Measurements from ENCODE around the gene SUMO3. TPM values are rescaled to one million over a fixed set of nuclear protein-coding genes. Genes with fewer than 3 reads are reported as not detected.

Gene SUMO3
- total and polyA plus RNA-seq, 2 experiments from 2014 or later, result 110 to 178 TPM

DNA sequence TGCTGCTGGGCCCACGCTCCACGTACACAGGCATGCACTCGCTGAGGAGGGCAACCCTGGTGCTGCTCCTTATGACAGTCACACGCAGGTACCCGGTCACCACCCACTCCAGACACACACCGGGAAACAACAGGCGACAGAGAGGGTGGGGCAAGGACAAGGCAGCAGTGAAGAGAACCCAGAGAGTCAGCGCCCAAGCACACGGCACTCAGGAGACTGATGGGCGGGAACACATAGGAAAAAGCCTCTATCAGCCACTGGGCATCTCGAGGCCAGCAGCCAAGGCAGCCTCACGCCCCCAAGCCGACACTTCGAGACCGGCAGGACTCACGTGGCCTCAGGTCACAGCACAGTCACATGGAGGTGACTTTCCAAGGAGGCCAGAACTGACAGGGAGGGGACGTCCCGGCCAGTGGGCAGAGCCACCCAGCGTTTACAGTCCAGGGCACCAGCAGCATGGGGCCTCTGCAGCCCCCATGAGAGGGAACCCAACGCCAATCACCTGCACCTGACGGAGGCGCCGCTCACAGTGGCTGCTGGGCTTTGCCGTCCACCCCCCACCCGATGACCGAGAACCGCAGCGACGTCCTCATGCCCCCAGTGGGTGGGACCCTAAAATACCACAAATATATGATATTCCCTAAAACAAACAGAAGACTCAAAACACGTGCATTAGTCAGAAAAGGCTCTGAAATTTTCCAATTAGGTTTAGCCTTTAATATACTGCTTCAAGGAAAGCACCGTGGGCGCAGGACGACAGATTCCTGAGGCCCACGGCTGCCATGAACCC, 35.9 kb upstream of the SUMO3 start:
- WGBS, 2 experiments (ENCODE audit: low coverage in 1 of 2, low lambda C conversion rate in 2 of 2, missing lambda C conversion rate in 2 of 2), result 93 to 94% methylated on average over 34 of the region's 34 CpGs
- H3K9me2 ChIP-seq (ENCODE audit: insufficient read depth), result no peaks in the 10 kb centered on the region
- no peaks in the 10 kb centered on the region; the same call in 1 of the 2 replicates for H3K4me1 ChIP-seq (ENCODE audit: insufficient read depth)
- H4K20me1 ChIP-seq (ENCODE audit: insufficient read depth), result peaks cover 13% of the 10 kb centered on the region; the same call in 1 of the 2 replicates
- no peak overlapping the region for H3K9ac ChIP-seq
- H3K36me3 ChIP-seq (ENCODE audit: low read depth), result peaks cover 64% of the 10 kb centered on the region
- TF ChIP-seq EZH2phosphoT487 (IDR thresholded peaks at IDR 0.05; ENCODE audit: insufficient read depth, low read depth) (no peak), EZH2 (IDR thresholded peaks at IDR 0.05; ENCODE audit: insufficient read depth, poor library complexity, severe bottlenecking) (no peak)
- H3K4me3 ChIP-seq, result no peak overlapping the region
- no peak overlapping the region for H3K4me2 ChIP-seq (ENCODE audit: unreplicated experiment)
- in situ Hi-C loops (cut with MboI), result no loop called here
- H2AFZ ChIP-seq, result no peak overlapping the region
- no peak for DNase-seq
- no peaks in the 10 kb centered on the region for H3K9me3 ChIP-seq (ENCODE audit: low read depth)
- no peak overlapping the region for H3K27ac ChIP-seq
- no peaks in the 10 kb centered on the region for H3K27me3 ChIP-seq (replicated peaks; ENCODE audit: insufficient read depth)
- peaks cover under 1% of the 10 kb centered on the region; the same call in 1 of the 2 replicates for H3F3A ChIP-seq (ENCODE audit: insufficient read depth)
- H3K79me2 ChIP-seq (ENCODE audit: insufficient read depth), result peaks cover 98% of the 10 kb centered on the region

DNA sequence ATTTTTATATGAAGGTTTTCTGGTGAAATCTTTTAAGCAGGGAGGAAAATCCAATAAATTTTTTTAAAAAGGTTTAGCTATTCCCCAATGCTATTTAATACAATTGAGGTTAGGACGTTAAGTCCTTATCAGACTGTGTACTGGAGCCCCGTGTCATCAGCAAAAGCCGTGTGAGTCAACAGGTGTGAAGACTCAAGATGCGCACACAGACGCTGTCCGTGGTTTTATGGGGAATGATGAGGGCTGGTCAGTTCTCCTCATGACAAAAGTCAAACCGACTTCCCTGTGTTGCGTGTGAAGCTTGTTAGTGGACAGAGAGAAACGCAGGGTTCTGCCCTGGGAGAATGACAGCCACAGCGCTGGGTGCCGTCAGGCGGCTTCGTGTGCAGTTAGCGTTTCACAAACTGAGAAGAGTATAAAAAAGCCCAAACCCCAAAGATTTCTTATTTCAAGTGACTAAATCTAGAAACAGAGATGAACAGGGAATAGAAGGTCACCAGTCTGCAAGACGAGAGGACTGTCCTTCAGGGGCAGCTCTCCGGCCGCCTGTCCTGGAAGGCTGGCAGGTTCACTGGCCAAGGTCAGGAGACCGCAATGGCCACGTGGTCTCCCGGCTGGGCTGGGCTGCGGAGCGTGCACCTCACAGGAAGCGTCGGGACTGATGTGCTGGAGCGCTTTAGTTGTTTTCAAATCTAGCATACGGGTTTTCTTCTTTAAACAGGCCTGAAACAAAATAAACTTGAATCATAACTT, 33.2 kb upstream of the SUMO3 start:
- Histone ChIP-seq H3K4me2 (ENCODE audit: unreplicated experiment) (no peak overlapping the region), H3K9me2 (ENCODE audit: insufficient read depth) (no peaks in the 10 kb centered on the region), H3K9ac (no peak overlapping the region), H3K36me3 (ENCODE audit: low read depth) (peaks cover 57% of the 10 kb centered on the region), H3K9me3 (ENCODE audit: low read depth) (no peaks in the 10 kb centered on the region), H2AFZ (no peak overlapping the region), H3K4me1 (ENCODE audit: insufficient read depth) (peaks cover 7% of the 10 kb centered on the region), H3K27me3 (replicated peaks; ENCODE audit: insufficient read depth) (no peaks in the 10 kb centered on the region), H3K79me2 (ENCODE audit: insufficient read depth) (peaks cover 76% of the 10 kb centered on the region), H3F3A (ENCODE audit: insufficient read depth) (peaks cover 11% of the 10 kb centered on the region), H4K20me1 (ENCODE audit: insufficient read depth) (no peaks in the 10 kb centered on the region; the same call in 1 of the 2 replicates), H3K4me3 (no peak overlapping the region), H3K27ac (no peak overlapping the region)
- WGBS, 2 experiments (ENCODE audit: low coverage in 1 of 2, low lambda C conversion rate in 2 of 2, missing lambda C conversion rate in 2 of 2), result 89 to 93% methylated on average over 26 of the region's 26 CpGs
- TF ChIP-seq EZH2 (IDR thresholded peaks at IDR 0.05; ENCODE audit: insufficient read depth, poor library complexity, severe bottlenecking) (no peak), EZH2phosphoT487 (IDR thresholded peaks at IDR 0.05; ENCODE audit: insufficient read depth, low read depth) (no peak)
- DNase-seq, result no peak
- in situ Hi-C loops (cut with MboI), result no loop called here

DNA sequence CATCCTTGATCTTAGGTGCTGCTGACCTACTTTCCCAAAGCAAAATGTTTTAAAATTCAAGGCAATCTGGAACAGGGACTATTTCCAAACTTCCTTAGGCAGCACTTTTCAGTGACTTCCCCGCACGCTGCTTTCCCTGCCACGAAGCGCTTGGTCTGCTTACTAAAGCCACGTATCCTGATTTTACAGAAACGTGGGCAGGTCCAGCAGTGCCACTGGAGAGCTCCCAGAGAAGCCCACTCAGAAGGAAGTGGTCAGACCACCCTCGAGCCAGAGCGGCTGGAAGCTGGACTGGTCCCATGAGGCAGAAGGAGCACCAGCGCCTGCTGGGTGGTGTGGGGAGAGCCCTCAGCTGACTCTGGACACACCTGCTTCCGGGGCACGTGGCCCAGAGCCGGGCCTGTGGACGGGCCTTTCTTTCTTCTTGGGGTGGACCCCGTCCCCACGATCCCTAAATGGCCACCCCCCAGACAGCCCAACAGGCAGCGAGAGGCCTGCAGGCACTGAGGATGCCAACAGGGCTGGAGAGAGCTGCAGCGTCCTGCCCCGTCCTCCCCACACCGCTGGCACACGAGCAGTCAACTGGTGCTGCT, 32.4 kb upstream of the SUMO3 start:
- Histone ChIP-seq H2AFZ (no peak overlapping the region), H3K4me3 (no peak overlapping the region), H3K9me2 (ENCODE audit: insufficient read depth) (no peaks in the 10 kb centered on the region), H3K4me2 (ENCODE audit: unreplicated experiment) (no peak overlapping the region), H3K27ac (no peak overlapping the region), H3K9me3 (ENCODE audit: low read depth) (no peaks in the 10 kb centered on the region), H3K9ac (no peak overlapping the region), H3F3A (ENCODE audit: insufficient read depth) (peaks cover 11% of the 10 kb centered on the region), H3K27me3 (replicated peaks; ENCODE audit: insufficient read depth) (no peaks in the 10 kb centered on the region), H3K36me3 (ENCODE audit: low read depth) (peaks cover 54% of the 10 kb centered on the region), H3K79me2 (ENCODE audit: insufficient read depth) (peaks cover 68% of the 10 kb centered on the region), H3K4me1 (ENCODE audit: insufficient read depth) (peaks cover 9% of the 10 kb centered on the region), H4K20me1 (ENCODE audit: insufficient read depth) (no peaks in the 10 kb centered on the region)
- TF ChIP-seq EZH2 (IDR thresholded peaks at IDR 0.05; ENCODE audit: insufficient read depth, poor library complexity, severe bottlenecking) (no peak), EZH2phosphoT487 (IDR thresholded peaks at IDR 0.05; ENCODE audit: insufficient read depth, low read depth) (no peak)
- WGBS, 2 experiments (ENCODE audit: low coverage in 1 of 2, low lambda C conversion rate in 2 of 2, missing lambda C conversion rate in 2 of 2), result 94% methylated on average over 20 of the region's 20 CpGs
- in situ Hi-C loops (cut with MboI), result no loop called here
- no peak for DNase-seq

DNA sequence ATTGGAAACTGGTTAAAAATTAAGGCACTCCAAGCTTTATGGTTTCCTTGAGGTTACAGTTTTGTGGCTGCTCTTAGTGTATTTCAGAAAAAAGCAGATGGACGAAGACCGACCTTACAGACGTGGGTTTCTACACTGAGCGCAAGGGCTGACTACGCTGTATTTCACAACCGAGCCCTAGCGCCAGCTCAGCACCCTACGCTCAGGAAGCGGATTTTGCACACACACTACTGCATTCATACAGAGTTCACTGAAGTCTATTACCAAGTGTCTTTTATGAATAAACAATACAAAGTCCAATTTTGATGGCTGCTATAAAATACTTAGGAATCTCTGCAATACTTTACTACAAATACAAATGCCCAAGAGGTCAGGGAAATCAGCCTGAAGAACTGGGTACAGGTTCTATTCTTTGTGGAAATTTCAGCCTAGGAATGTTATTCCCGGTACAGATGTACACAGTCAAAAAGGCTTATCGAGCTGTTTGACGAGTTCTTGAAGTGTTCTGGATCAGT, 31.8 kb upstream of the SUMO3 start:
- Histone ChIP-seq H3K4me2 (ENCODE audit: unreplicated experiment) (no peak overlapping the region), H2AFZ (no peak overlapping the region), H3K4me3 (no peak overlapping the region), H3K4me1 (ENCODE audit: insufficient read depth) (peaks cover 9% of the 10 kb centered on the region), H4K20me1 (ENCODE audit: insufficient read depth) (no peaks in the 10 kb centered on the region), H3K27me3 (replicated peaks; ENCODE audit: insufficient read depth) (no peaks in the 10 kb centered on the region), H3K9ac (no peak overlapping the region), H3F3A (ENCODE audit: insufficient read depth) (peaks cover 11% of the 10 kb centered on the region), H3K27ac (no peak overlapping the region), H3K36me3 (ENCODE audit: low read depth) (peaks cover 48% of the 10 kb centered on the region), H3K9me3 (ENCODE audit: low read depth) (no peaks in the 10 kb centered on the region), H3K9me2 (ENCODE audit: insufficient read depth) (no peaks in the 10 kb centered on the region), H3K79me2 (ENCODE audit: insufficient read depth) (peaks cover 62% of the 10 kb centered on the region)
- DNase-seq, result no peak
- 98 to 99% methylated on average over 12 of the region's 12 CpGs for WGBS, 2 experiments (ENCODE audit: low coverage in 1 of 2, low lambda C conversion rate in 2 of 2, missing lambda C conversion rate in 2 of 2)
- in situ Hi-C loops (cut with MboI), result no loop called here
- TF ChIP-seq EZH2phosphoT487 (IDR thresholded peaks at IDR 0.05; ENCODE audit: insufficient read depth, low read depth) (no peak), EZH2 (IDR thresholded peaks at IDR 0.05; ENCODE audit: insufficient read depth, poor library complexity, severe bottlenecking) (no peak)
